DMS79 treated with DMSO at 0.1 percent for 48 hours (cell line): ENCODE measurements around the gene GLTP.
"Not testable (repeated sequence)": the region's sequence is repeated elsewhere in the genome, so short reads cannot be mapped to it uniquely, and the experiment has no call there.

Experiments used
- DNase-seq: peaks from one replicate; lab custom pipeline; 2025; lab: John Stamatoyannopoulos, UW

Gene GLTP

GRCh38 chr12:109902891-109903418, 22.6 kb upstream of the GLTP start:
- no peak for DNase-seq

- peak; percentile 15 for DNase-seq
Observed at GRCh38 chr12:109900752-109901580, 20.6 kb upstream of the GLTP start.

GRCh38 chr12:109899783-109900751, 19.7 kb upstream of the GLTP start, which contains the start of gene TCHP:
TCHP (plus strand) TSS chr12:109900274; CDS start chr12:109903027, 2,753 bp downstream.
- peak; percentile 84 for DNase-seq

GRCh38 chr12:109899345-109899744, 19.0 kb upstream of the GLTP start:
- DNase-seq, result not testable (repeated sequence)

GRCh38 chr12:109897029-109897428, 16.7 kb upstream of the GLTP start:
- no peak for DNase-seq

GRCh38 chr12:109896188-109896587, 15.8 kb upstream of the GLTP start:
- no peak for DNase-seq

- DNase-seq, result no peak
Observed at GRCh38 chr12:109894939-109895338, 14.6 kb upstream of the GLTP start.

- DNase-seq, result no peak
Observed at GRCh38 chr12:109893261-109893995, 13.1 kb upstream of the GLTP start.

- no peak for DNase-seq
Observed at GRCh38 chr12:109892748-109893147, 12.4 kb upstream of the GLTP start.

GRCh38 chr12:109892165-109892715, 11.9 kb upstream of the GLTP start:
- DNase-seq, result no peak

GRCh38 chr12:109891731-109892130, 11.4 kb upstream of the GLTP start:
- not testable (repeated sequence) for DNase-seq

GRCh38 chr12:109890620-109891170, 10.4 kb upstream of the GLTP start:
- no peak for DNase-seq

GRCh38 chr12:109888179-109889020, 8.1 kb upstream of the GLTP start:
- DNase-seq, result no peak

- no peak for DNase-seq
Observed at GRCh38 chr12:109885616-109886015, 5.3 kb upstream of the GLTP start.

GRCh38 chr12:109883461-109883860, 3.1 kb upstream of the GLTP start:
- no peak for DNase-seq

GRCh38 chr12:109881752-109882151, 1.4 kb upstream of the GLTP start:
- DNase-seq, result no peak

GRCh38 chr12:109880938-109881337, 597 bp upstream of the GLTP start:
- no peak for DNase-seq

- no peak for DNase-seq
Observed at GRCh38 chr12:109879351-109880042, 844 bp downstream of the GLTP start.

- no peak for DNase-seq
Observed at GRCh38 chr12:109878749-109879148, 1.6 kb downstream of the GLTP start.

GRCh38 chr12:109878247-109878625, 2.1 kb downstream of the GLTP start:
- DNase-seq, result no peak
